Measurements from ENCODE around the gene SLC25A19. TPM values are rescaled to one million over a fixed set of nuclear protein-coding genes. Genes with fewer than 3 reads are reported as not detected.

The SLC25A19 gene
- total and polyA plus RNA-seq, 2 of the 8 experiments (the other 6 are each of a cell fraction or from before 2014, with no cell fraction given), result 28.6 to 32.6 TPM

DNA sequence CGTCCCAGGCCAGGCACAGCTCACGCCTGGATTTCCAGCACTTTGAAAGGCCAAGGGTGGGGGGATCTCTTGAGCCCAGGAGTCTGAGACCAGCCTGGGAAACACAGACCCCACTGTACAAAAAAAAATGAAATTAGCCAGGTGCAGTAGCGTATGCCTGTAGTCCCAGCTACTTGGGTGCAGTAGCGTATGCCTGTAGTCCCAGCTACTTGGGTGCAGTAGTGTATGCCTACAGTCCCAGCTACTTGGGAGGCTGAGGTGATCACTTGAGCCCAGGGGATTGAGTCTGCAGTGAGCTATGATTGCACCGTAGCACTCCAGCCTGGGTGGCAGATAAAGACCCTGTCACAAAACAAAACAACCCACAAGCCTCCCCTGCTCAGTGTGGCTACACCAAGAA lies 27.0 kb upstream of the SLC25A19 start (continued):
- TF ChIP-seq RNF2 (IDR thresholded peaks at IDR 0.05; ENCODE audit: borderline replicate concordance, low read depth, low read length, missing control alignments, poor library complexity, severe bottlenecking), result no peak
